ENCODE measurements around the gene VASP.

VASP gene

GRCh38 chr19:45575216-45575615 lies 67.9 kb downstream of the VASP start:
- TF ChIP-seq CTCF (IDR thresholded peaks at IDR 0.05) = no peak
